K562 (cell line): ENCODE results near the gene PMVK. TPM values are rescaled to one million over a fixed set of nuclear protein-coding genes. Genes with fewer than 3 reads are reported as not detected.

Source experiments
- BRD9 ChIP-seq: fragments of 450-650 bp; IDR thresholded peaks from 2 replicates; pipeline ENCODE4 v1.6.1; 2018; ENCODE audit warnings: low read depth; ENCODE audit not compliant: partially characterized antibody
- CBX3 ChIP-seq, 2 experiments: IDR thresholded peaks; 1 replicate in 1 of 2; 2 replicates in 1 of 2; pipeline ENCODE4 v1.6.1; 2012; ENCODE audit warnings: inconsistent platforms in 2 of 2, low read length in 2 of 2, borderline replicate concordance in 1 of 2, control low read depth in 1 of 2
- DNMT1 ChIP-seq: fragments of 450-650 bp; IDR thresholded peaks from 2 replicates; pipeline ENCODE4 v1.6.1; 2016; ENCODE audit warnings: antibody characterized with exemption, mild to moderate bottlenecking
- ELF2 ChIP-seq: fragments of 250-450 bp; sonication (Bioruptor Pico); IDR thresholded peaks from 2 replicates; pipeline ENCODE4 v1.5.0; 2021; ENCODE audit warnings: mild to moderate bottlenecking
- EZH2 ChIP-seq: IDR thresholded peaks from 2 replicates; pipeline ENCODE4 v1.6.1; 2012; ENCODE audit warnings: low read depth, mild to moderate bottlenecking, inconsistent platforms, low read length, borderline replicate concordance
- FOXK2 ChIP-seq, 2 experiments: fragments of 450-650 bp; IDR thresholded peaks in 1 of 2; conservative IDR thresholded peaks in 1 of 2; 2 replicates each; pipeline ENCODE4 v1.6.1; 2016; ENCODE audit warnings: low read depth in 2 of 2, mild to moderate bottlenecking in 1 of 2
- HDAC3 ChIP-seq: fragments of 450-650 bp; IDR thresholded peaks from 2 replicates; pipeline ENCODE4 v1.6.1; 2018; ENCODE audit warnings: borderline replicate concordance, mild to moderate bottlenecking, moderate library complexity; ENCODE audit not compliant: partially characterized antibody
- IFI16 ChIP-seq: fragments of 250-450 bp; sonication (Bioruptor Pico); IDR thresholded peaks from 2 replicates; pipeline ENCODE4 v2.1.2; 2022; ENCODE audit warnings: mild to moderate bottlenecking, inconsistent platforms
- IRF1 ChIP-seq: sonication (generic); formaldehyde crosslinking; IDR thresholded peaks from 2 replicates; pipeline ENCODE4 v1.8.0; 2022; ENCODE audit warnings: missing genetic modification reagents, mild to moderate bottlenecking, borderline replicate concordance
- MTA3 ChIP-seq: fragments of 450-650 bp; formaldehyde crosslinking; IDR thresholded peaks from 2 replicates; pipeline ENCODE4 v1.6.1; 2017; ENCODE audit warnings: mild to moderate bottlenecking, borderline replicate concordance
- PCBP2 ChIP-seq: fragments of 200-400 bp; formaldehyde crosslinking; IDR thresholded peaks from 2 replicates; pipeline ENCODE4 v1.6.1; 2018; ENCODE audit warnings: low read length, low read depth, mild to moderate bottlenecking, moderate library complexity; ENCODE audit not compliant: poor library complexity, severe bottlenecking
- RAD21 ChIP-seq, 2 experiments: fragments of 250-450 bp in 1 of 2; fragments of 450-650 bp in 1 of 2; sonication (Bioruptor Pico) in 1 of 2; formaldehyde crosslinking in 1 of 2; IDR thresholded peaks in 1 of 2; conservative IDR thresholded peaks in 1 of 2; 2 replicates each; pipeline versions ENCODE4 v1.4.0 to v1.8.0; 2020 to 2022; ENCODE audit warnings: mild to moderate bottlenecking in 2 of 2, moderate library complexity in 1 of 2
- SMARCA4 ChIP-seq: fragments of 450-650 bp; IDR thresholded peaks from 2 replicates; pipeline ENCODE4 v1.6.1; 2016
- TBP ChIP-seq: optimal IDR thresholded peaks from 2 replicates; pipeline ENCODE3; 2011; ENCODE audit warnings: low read depth, low read length, improper control_type of control experiment
- TEAD4 ChIP-seq, 2 experiments: sonication (generic) in 1 of 2; formaldehyde crosslinking in 1 of 2; IDR thresholded peaks; 2 replicates each; pipeline versions ENCODE4 v1.6.1 to v1.8.0; 2012 to 2022; ENCODE audit warnings: borderline replicate concordance in 1 of 2, inconsistent platforms in 1 of 2, low read length in 1 of 2, mild to moderate bottlenecking in 1 of 2, missing genetic modification reagents in 1 of 2
- TSC22D4 ChIP-seq: fragments of 450-650 bp; IDR thresholded peaks from 2 replicates; pipeline ENCODE4 v1.6.1; 2016; ENCODE audit warnings: missing genetic modification characterization, missing biosample characterization, control low read depth
- ZFP1 ChIP-seq: fragments of 450-650 bp; formaldehyde crosslinking; IDR thresholded peaks from 2 replicates; pipeline ENCODE4 v1.4.0; 2020; ENCODE audit warnings: mild to moderate bottlenecking, mixed read lengths
- ZFPM2 ChIP-seq: fragments of 250-450 bp; sonication (Bioruptor Pico); IDR thresholded peaks from 2 replicates; pipeline ENCODE4 v1.5.1; 2022; ENCODE audit warnings: mild to moderate bottlenecking
- ZNF175 ChIP-seq: fragments of 200-800 bp; sonication (Bioruptor generic); IDR thresholded peaks from 2 replicates; pipeline ENCODE4 v1.6.1; 2016; ENCODE audit warnings: low read depth, mild to moderate bottlenecking, missing genetic modification characterization, missing compliant biosample characterization
- ZSCAN32 ChIP-seq: fragments of 450-650 bp; formaldehyde crosslinking; IDR thresholded peaks from 2 replicates; pipeline ENCODE4 v1.4.0; 2020; ENCODE audit warnings: mild to moderate bottlenecking, moderate library complexity
- polyA plus RNA-seq, 8 experiments: library from polyadenylated mRNA; depleted of rRNA in 4 of 8; stranded (reverse) in 5 of 8; unstranded in 3 of 8; fragments of >200 nt; fragmentation: Nextera tagmentation in 2 of 8; fragmentation: Illumina TruSeq in 1 of 8; extraction: Ambion mirVana in 2 of 8; extraction: Trizol in 1 of 8; gene quantifications; 2 replicates each; pipeline versions ENCODE4 v1.2.1 to v1.2.3, GENCODE V29; 2011 to 2014; ENCODE audit warnings: inconsistent platforms in 1 of 8, missing spikeins in 1 of 8
- total RNA-seq, 7 experiments: library from RNA; depleted of rRNA in 6 of 7; stranded (reverse); fragments of >200 nt in 6 of 7; fragmentation: Illumina TruSeq in 2 of 7; extraction: Trizol in 2 of 7; gene quantifications; 2 replicates each; pipeline versions ENCODE4 v1.2.1 to v1.2.3, GENCODE V29; 2011 to 2021; ENCODE audit warnings: low replicate concordance in 1 of 7
- TF ChIP-seq, protein P1 (sequence below): fragments of 450-650 bp; IDR thresholded peaks from 2 replicates; pipeline ENCODE4 v1.6.1; 2016; ENCODE audit warnings: mild to moderate bottlenecking
- TF ChIP-seq, protein P2 (sequence below): fragments of 250-450 bp; sonication (Bioruptor Pico); IDR thresholded peaks from 2 replicates; pipeline ENCODE4 v1.5.0; 2022; ENCODE audit warnings: mild to moderate bottlenecking

Gene PMVK
- total and polyA plus RNA-seq, 9 of the 15 experiments (the other 6 are each of a cell fraction or from before 2014, with no cell fraction given), result 1.1 to 15.3 (median 6.3) TPM

DNA sequence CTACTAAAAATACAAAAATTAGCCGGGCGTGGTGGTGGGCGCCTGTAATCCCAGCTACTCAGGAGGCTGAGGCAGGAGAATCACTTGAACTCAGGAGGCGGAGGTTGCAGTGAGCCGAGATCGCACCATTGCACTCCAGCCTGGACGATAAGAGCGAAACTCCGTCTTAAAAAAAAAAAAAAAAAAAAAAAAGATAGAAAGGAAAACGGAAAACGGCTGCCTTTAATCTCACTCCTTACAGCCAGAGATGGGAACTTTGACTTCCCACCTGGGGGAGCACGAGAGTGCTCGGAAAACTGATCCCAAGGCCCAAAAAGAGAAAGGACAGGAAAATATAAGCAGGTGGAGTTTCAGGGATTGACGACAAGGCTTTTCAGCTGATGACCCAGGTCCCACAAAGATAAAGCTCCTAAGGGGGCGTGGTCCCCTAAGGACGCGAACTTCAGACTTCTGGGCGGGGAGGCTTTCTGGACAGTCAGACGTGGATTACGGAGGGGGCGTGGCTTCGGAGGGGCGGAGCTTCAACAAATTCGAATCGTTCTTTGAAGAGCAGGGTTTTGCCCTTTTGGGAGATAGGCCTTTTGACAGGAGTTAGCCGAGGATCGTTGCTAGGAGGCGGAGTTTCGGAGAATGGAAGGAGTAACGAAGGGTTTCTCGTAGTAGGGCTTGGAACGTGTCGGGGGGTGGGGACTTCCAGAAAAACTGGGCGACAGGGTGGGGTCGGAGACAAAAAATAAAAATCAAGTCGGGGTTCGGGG is 37.0 kb upstream of the PMVK start (continued):
- TF ChIP-seq ZFPM2, result no peak
- TF ChIP-seq TSC22D4, result no peak
- TF ChIP-seq FOXK2 (conservative IDR thresholded peaks at IDR 0.05 in 1 of 2, IDR thresholded peaks at IDR 0.05 in 1 of 2; ENCODE audit: low read depth in 2 of 2), result peak; percentile 54 to 60; a peak in 3 of 4 replicates
- no peak for TF ChIP-seq ZNF175 (CRISPR knock-in tag)
- no peak; a peak in 2 of 4 replicates for TF ChIP-seq RAD21 (CRISPR knock-in tag; conservative IDR thresholded peaks at IDR 0.05 in 1 of 2, IDR thresholded peaks at IDR 0.05 in 1 of 2)
- TF ChIP-seq CBX3 (IDR thresholded peaks at IDR 0.05; ENCODE audit: borderline replicate concordance in 1 of 2, low read length in 2 of 2), result no peak
- no peak for TF ChIP-seq PCBP2
- TF ChIP-seq ZFP1 (CRISPR knock-in tag), result no peak
- TF ChIP-seq MTA3, result no peak
- TF ChIP-seq TEAD4 (IDR thresholded peaks at IDR 0.05; ENCODE audit: low read length), result no peak
- no peak for TF ChIP-seq TEAD4 (CRISPR knock-in tag; IDR thresholded peaks at IDR 0.05; ENCODE audit: borderline replicate concordance)
- peak; percentile 83 for TF ChIP-seq SMARCA4
- no peak for TF ChIP-seq IFI16
- no peak for TF ChIP-seq EZH2
- no peak for TF ChIP-seq IRF1 (CRISPR knock-in tag)
- 0 out of 2 replicates have a peak, but pooled peaks have one; percentile 36 for TF ChIP-seq DNMT1
- TF ChIP-seq BRD9, result peak; percentile 61
- no peak for TF ChIP-seq ELF2 (CRISPR knock-in tag)
- TF ChIP-seq, protein P1, sequence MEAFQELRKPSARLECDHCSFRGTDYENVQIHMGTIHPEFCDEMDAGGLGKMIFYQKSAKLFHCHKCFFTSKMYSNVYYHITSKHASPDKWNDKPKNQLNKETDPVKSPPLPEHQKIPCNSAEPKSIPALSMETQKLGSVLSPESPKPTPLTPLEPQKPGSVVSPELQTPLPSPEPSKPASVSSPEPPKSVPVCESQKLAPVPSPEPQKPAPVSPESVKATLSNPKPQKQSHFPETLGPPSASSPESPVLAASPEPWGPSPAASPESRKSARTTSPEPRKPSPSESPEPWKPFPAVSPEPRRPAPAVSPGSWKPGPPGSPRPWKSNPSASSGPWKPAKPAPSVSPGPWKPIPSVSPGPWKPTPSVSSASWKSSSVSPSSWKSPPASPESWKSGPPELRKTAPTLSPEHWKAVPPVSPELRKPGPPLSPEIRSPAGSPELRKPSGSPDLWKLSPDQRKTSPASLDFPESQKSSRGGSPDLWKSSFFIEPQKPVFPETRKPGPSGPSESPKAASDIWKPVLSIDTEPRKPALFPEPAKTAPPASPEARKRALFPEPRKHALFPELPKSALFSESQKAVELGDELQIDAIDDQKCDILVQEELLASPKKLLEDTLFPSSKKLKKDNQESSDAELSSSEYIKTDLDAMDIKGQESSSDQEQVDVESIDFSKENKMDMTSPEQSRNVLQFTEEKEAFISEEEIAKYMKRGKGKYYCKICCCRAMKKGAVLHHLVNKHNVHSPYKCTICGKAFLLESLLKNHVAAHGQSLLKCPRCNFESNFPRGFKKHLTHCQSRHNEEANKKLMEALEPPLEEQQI, result no peak
- TF ChIP-seq HDAC3, result no peak
- TF ChIP-seq TBP, result peak; percentile 66
- TF ChIP-seq, protein P2, sequence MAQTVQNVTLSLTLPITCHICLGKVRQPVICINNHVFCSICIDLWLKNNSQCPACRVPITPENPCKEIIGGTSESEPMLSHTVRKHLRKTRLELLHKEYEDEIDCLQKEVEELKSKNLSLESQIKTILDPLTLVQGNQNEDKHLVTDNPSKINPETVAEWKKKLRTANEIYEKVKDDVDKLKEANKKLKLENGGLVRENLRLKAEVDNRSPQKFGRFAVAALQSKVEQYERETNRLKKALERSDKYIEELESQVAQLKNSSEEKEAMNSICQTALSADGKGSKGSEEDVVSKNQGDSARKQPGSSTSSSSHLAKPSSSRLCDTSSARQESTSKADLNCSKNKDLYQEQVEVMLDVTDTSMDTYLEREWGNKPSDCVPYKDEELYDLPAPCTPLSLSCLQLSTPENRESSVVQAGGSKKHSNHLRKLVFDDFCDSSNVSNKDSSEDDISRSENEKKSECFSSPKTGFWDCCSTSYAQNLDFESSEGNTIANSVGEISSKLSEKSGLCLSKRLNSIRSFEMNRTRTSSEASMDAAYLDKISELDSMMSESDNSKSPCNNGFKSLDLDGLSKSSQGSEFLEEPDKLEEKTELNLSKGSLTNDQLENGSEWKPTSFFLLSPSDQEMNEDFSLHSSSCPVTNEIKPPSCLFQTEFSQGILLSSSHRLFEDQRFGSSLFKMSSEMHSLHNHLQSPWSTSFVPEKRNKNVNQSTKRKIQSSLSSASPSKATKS (CRISPR knock-in tag), result no peak
- no peak for TF ChIP-seq ZSCAN32
